ACHN (cell line): Measurements from ENCODE around the gene EFEMP1.
"Not testable (repeated sequence)": the region's sequence is repeated elsewhere in the genome, so short reads cannot be mapped to it uniquely, and the experiment has no call there.

Experiments
- DNase-seq: peaks from one replicate; pipeline ENCODE4 v3.0.0-alpha.2; 2015
- in situ Hi-C: cut with HindIII; loops from 2 replicates; pipeline ENCODE4 v1.10.0; 2017; ENCODE audit warnings: low sequenced_read_pairs, low pct_ligation_motif_present, low pct_unique_long_range_greater_than_20kb

EFEMP1 gene

DNA sequence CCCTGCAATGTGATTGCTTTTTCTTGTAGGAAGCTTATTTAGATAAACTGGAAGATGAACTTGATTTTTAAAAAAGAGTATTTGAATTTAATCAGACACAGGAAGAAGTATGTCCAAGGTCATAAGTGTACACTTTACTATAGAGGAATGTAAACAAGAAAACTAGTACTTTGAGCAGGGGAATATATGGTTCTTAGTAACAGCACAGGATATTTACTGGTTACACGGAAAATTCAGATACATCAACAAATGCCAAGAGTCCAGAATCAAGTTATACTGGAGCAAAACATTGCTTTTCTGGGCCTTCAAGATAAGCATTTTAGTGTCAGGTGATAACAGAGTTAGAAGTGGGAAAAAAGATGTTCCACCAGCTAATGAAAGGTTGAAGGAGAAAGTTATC is 75.5 kb downstream of the EFEMP1 start:
- in situ Hi-C loops, result no loop called here

DNA sequence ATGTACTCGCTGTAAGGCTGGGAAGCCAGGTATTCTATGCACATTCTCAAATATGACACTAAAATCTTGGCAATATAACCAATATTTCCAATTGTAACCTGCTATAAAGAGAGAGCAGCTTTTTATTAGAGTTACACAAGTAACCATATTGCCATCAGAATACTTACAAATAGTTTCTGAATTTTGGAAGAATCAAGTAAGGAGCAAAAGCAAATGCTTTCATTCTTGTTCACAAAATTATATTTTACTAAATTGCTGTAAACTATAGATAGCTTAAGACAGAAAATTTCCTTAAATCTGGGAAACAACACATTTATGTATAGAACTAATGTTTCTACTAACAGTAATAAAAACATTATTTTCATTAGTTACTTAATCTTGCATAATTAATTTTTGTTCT is 77.2 kb downstream of the EFEMP1 start:
- in situ Hi-C loops, result no loop called here
- DNase-seq, result no peak

More for the DNA sequence above, 75.5 kb downstream of the EFEMP1 start:
- no peak for DNase-seq

DNA sequence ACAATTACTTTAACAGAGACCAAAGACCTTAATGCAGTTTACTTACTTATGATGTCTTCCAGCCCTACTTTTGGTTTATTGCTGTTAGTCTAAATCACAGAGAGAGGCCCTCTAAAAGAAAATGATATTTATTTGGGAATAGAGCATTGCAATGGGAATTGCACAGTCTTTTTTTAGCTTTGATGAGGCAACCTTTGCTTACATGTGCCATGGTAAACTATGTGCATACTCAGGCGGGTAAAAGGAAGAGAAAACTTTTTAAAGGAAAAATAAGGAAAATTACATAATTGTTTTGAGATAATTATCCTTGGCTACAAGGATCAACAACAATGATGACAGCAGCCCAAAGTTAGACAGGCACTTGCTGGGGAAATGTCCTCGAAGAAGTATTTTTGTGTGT is 78.6 kb downstream of the EFEMP1 start:
- DNase-seq, result no peak
- in situ Hi-C loops, result no loop called here

DNA sequence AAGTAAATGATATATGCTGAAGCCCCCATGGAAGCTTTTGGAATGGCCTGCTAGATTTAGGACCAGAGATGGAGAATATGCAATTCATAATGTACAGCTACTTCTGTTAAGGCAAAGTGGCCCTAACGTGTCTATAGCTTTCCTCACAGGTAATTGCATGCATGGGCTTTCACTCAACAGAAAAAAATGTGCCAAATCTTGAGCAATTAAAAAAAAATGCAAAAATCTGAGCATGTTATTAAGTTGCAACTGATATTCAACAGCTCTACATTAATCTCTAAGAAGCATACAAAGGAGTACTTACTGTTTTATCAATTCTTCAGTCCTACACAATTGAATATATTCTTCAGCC is 79.6 kb downstream of the EFEMP1 start:
- in situ Hi-C loops, result no loop called here
- DNase-seq, result no peak

DNA sequence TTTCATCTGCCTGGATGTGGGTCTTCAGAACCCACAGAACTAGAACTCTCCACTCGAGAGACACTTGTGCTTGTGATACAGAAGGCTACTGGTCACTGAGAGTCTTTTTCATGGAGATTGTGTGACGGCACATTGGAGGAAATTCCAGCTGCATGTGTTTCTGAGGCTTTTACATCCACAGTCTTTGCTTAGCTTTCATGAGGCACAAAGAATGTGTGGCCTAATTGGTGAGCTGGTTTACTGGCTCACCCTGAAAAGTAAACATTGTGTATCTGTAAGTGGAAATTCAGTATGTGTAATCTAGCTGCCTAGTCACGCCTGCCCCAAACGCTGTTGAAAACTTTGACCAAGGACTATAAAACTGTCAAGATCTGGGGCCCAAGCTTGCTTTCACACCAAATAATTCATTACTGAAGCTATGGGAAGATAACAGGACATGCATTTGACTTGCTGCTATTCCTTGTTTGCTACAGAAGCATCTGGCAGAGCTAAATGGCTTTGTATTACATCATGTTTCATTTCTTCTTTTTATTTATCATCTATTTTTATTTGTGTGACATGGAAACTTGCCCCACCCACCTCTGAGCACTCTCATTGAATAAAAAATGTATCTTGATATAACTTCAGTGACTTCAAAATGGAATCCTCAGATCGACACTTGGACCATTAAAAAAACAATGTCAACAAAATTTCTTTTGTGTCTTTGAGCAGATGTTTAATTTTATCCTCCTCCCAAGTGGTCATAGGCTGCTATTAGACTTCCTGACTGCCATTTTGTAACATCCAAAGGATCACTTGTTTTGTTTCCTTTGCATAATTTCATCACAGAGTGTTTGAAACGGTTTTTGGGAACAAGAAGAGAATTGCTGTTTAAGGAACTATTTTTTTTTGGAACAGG is 80.2 kb downstream of the EFEMP1 start:
- DNase-seq, result no peak
- in situ Hi-C loops, result no loop called here

DNA sequence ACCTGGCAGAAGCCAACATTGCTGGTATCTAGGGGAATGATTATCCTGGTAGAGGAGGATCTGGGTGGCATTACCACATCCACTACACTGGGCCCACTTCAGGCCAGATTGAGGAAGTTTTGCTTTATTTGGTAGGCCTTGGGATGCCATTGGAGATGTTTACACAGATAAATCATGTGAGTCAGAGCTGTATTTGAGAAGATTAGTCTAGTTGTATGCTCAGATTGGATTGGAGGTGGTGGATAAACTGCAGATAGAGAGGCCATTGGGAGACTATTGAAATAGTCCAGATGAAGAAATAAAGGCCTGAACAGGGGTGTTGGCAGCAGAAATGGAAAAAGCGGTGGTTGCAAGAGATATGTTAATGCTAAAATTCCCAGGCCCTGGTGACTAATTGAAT is 81.5 kb downstream of the EFEMP1 start:
- in situ Hi-C loops, result no loop called here
- no peak for DNase-seq

DNA sequence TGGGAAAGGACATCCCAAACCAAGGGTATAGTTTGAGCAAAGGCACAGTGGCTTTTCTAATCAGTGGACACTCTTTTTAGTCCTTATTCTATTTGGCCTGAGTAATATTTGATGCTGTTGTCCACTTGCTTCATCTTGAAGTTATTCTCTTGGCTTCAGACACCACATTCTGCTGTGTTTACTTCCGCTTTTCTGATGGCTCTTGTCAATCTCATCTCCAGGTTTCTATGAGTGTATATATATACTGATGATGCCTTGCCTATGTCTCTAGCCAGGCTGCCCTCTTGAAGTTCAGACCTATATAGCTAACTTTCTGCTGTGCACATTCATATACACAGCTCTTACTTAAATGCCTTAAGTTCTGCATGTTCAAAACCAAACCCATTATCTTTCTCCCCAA is 83.1 kb downstream of the EFEMP1 start:
- no peak for DNase-seq
- in situ Hi-C loops, result no loop called here

DNA sequence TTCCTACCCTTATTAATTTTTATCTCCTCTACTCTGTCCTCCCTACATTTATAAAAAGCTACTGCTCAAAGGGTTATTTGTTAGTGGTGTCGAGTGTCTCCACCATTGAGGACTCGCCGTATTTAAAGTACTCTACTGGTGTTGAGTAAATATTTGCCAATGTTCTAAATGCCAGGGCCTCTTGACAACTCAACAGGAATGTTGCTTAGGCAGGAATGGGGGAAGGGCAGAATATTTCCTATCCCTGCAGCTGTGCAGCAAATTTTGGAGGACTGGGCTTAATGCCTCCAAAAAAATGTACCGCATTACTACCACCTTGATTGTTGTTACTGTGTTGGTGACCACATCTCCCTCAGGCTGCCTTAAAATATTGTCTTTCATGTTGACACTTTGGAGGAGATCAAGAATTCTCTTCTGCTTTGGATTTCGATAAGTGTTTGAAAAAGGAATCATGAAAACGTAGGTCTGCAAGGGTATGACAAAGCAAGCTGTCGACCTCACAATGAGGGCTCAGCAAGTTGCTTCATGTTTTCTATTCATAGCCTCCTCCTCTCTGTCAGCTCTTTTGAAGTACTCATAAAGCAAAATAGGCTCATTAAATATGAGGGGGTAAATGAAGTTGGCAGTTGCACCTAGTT is 84.3 kb downstream of the EFEMP1 start:
- no peak for DNase-seq
- in situ Hi-C loops, result no loop called here

DNA sequence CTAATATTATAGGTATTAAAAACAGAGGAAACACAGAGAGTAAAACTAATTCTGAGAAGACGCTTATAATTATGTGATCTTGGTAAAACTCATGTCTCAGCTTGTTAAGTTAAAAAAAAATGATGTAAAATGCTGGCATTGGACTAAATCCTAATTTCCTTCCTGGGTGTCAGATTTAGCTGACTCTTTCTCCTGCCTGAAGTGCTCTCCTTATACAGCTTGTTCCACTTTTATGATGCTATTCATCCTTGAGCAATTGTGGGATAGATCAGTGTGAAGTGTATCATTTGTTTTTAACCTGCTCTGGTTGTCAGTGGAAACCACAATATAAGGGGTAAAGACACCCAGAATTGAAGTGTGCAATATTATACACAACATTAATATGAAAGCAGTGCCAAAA is 84.9 kb downstream of the EFEMP1 start:
- DNase-seq, result no peak
- in situ Hi-C loops, result no loop called here

DNA sequence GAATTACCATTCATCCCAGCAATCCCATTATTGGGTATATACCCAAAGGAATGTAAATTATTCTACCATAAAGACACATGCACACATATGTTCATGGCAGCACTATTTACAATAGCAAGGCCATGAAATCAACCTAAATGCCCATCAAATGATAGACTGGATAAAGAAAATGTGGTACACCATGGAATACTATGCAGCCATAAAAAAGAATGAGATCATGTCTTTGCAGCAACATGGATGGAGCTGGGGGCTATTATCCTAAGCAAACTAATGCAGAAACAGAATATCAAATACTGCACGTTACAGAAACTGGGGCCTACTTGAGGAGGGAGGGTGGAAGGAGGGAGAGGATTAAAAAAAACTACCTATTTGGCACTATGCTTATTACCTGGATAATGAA is 85.5 kb downstream of the EFEMP1 start:
- in situ Hi-C loops, result not testable (repeated sequence)

DNA sequence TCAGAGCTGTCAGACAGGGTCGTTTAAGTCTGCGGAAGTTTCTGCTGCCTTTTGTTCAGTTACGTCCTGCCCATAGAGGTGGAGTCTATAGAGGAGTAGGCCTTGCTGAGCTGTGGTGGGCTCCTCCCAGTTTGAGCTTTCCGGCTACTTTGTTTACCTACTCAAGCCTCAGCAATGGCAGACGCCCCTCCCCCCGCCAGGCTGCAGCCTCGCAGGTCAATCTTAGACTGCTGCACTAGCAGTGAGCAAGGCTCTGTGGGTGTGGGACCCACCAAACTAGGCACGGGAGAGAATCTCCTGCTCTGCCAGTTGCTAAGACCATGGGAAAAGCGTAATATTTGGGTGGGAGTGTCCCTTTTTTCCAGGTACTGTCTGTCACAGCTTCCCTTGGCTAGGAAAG is 86.5 kb downstream of the EFEMP1 start:
- in situ Hi-C loops, result no loop called here
- DNase-seq, result no peak

More for the DNA sequence above, 85.5 kb downstream of the EFEMP1 start:
- not testable (repeated sequence) for DNase-seq

DNA sequence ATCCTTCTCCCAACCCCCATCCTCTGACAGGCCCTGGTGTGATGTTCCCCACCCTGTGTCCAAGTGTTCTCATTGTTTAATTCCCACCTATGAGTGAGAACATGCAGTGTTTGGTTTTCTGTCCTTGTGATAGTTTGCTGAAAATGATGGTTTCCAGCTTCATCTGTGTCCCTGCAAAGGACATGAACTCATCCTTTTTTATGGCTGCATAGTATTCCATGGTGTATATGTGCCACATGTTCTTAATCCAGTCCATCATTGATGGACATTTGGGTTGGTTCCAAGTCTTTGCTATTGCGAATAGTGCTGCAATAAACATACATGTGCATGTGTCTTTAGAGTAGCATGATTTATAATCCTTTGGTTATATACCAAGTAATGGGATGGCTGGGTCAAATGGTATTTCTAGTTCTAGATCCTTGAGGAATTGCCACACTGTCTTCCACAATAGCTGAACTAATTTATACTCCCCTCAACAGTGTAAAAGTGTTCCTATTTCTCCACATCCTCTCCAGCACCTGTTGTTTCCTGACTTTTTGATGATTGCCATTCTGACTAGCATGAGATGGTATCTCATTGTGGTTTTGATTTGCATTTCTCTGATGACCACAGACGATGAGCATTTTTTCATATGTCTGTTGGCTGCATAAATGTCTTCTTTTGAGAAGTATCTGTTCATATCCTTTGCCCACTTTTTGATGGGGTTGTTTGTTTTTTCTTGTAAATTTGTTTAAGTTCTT is 91.7 kb downstream of the EFEMP1 start:
- DNase-seq, in situ Hi-C loops: not testable (repeated sequence)

DNA sequence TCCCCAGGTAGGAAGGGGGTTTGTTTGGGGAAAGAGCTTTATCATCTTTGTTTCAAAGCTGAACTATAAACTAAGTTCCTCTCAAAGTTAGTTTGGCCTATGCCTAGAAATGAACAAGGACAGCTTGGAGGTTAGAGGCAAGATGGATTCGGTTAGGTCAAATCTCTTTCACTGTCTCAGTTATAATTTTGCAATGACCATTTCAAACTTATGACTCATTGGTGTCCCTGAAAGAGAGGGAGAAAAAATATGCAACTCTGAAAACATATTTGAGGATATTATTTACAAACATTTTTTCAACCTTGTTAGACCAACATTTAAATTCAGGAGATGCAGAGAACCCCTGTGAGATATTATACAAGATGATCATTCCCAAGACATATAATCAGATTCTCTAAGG is 95.7 kb downstream of the EFEMP1 start:
- in situ Hi-C loops, result no loop called here
- no peak for DNase-seq

DNA sequence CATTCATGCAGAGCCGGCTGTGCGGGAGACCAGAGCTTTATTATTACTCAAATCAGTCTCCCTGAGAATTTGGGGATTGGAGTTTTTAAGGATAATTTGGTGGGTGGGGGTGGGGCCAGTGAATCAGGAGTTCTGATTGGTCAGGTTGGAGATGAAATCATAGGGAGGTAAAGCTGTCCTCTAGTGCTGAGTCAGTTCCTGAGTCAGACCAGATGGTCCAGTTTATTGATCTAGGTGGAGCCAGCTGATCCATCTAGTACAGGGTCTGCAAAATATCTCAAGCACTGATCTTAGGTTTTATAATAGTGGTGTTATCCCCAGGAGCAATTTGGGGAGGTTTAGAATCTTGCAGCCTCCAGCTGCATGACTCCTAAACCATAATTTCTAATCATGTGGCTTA is 96.2 kb downstream of the EFEMP1 start:
- in situ Hi-C loops, DNase-seq: not testable (repeated sequence)

DNA sequence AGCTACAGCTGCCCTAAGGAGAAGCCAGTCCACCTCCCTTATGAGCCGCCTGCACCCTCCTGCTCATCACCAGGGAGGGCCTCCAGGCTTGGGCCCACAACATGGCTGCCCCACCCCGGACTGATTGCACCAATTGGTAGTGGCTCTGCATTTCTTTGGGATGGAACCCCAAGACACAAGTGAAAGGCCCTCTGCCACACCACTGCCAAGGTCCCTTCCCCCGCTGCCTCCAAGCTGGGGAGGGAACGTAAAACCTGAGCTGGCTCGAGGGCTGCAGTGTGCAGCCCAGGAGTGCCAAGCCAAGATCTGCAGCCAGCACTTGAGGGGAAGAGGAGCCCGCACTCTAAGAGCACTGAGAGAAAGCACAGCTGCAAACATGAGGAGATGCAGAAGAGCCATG is 97.3 kb downstream of the EFEMP1 start:
- in situ Hi-C loops, result no loop called here
- DNase-seq, result no peak

DNA sequence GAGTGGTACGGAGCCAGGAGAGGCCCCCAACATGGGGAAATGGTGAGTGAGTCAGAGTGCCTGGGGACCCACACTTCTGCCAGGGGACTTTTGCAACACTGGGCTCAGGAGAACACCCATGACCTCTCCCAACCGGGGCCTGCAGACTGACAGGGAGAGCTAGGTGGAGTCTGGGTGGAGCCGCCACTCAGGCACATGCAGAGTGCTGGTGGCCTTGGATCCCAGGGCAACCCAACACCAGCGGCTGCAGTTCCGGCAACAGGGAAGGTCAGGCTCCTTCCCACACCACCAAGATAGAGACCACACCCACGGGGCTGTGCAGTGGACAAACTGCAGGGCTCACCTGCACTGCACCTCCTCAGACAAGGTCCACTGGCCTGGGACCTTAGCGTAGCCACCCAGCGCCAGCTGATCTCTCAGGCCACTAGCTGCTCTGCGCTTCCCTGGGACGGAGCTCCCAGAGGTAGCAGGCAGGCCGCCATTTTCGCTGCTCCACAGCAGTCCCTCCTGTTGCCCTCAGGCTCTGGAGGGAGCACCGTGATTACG is 99.0 kb downstream of the EFEMP1 start:
- no peak for DNase-seq

More for the DNA sequence above, 99.0 kb downstream of the EFEMP1 start:
- in situ Hi-C loops, result no loop called here
